ENCODE data around the gene MT1B.
A peak's percentile ranks its signal among the peaks of the same experiment; 100 is the strongest.

MT1B gene

GRCh38 chr16:56610609-56611111 lies 41.0 kb upstream of the MT1B start:
- DNase-seq (ENCODE audit: low read depth), result peak; percentile 63
- no peak for TF ChIP-seq CTCF (conservative IDR thresholded peaks at IDR 0.05; ENCODE audit: low read depth, low read length)
- peak overlapping the region; percentile 87 for H3K4me3 ChIP-seq (ENCODE audit: low read depth, low read length)

- peak; percentile 52 for DNase-seq (ENCODE audit: low read depth)
- TF ChIP-seq CTCF (conservative IDR thresholded peaks at IDR 0.05; ENCODE audit: low read depth, low read length), result no peak
- H3K4me3 ChIP-seq (ENCODE audit: low read depth, low read length), result no peak overlapping the region
Measured at GRCh38 chr16:56611281-56611833, 40.3 kb upstream of the MT1B start.

GRCh38 chr16:56613706-56614105 lies 38.0 kb upstream of the MT1B start:
- DNase-seq (ENCODE audit: low read depth), result no peak
- H3K4me3 ChIP-seq (ENCODE audit: low read depth, low read length), result no peak overlapping the region
- TF ChIP-seq CTCF (conservative IDR thresholded peaks at IDR 0.05; ENCODE audit: low read depth, low read length), result no peak

GRCh38 chr16:56614549-56614991 lies 37.1 kb upstream of the MT1B start:
- no peak for TF ChIP-seq CTCF (conservative IDR thresholded peaks at IDR 0.05; ENCODE audit: low read depth, low read length)
- peak; percentile 68 for DNase-seq (ENCODE audit: low read depth)
- no peak overlapping the region for H3K4me3 ChIP-seq (ENCODE audit: low read depth, low read length)

GRCh38 chr16:56615353-56615752 lies 36.3 kb upstream of the MT1B start:
- no peak for DNase-seq (ENCODE audit: low read depth)
- no peak overlapping the region for H3K4me3 ChIP-seq (ENCODE audit: low read depth, low read length)
- no peak for TF ChIP-seq CTCF (conservative IDR thresholded peaks at IDR 0.05; ENCODE audit: low read depth, low read length)

GRCh38 chr16:56616608-56617211 lies 35.0 kb upstream of the MT1B start:
- DNase-seq (ENCODE audit: low read depth), result no peak
- peak overlapping the region; percentile 60 for H3K4me3 ChIP-seq (ENCODE audit: low read depth, low read length)
- TF ChIP-seq CTCF (conservative IDR thresholded peaks at IDR 0.05; ENCODE audit: low read depth, low read length), result no peak
